Ishikawa (cell line): ENCODE results near the gene SLAMF1.

Experiments used
- CEBPB ChIP-seq: IDR thresholded peaks from 2 replicates; pipeline ENCODE4 v1.6.1; 2012
- CREB1 ChIP-seq: IDR thresholded peaks from 2 replicates; pipeline ENCODE4 v1.6.1; 2012; ENCODE audit warnings: low read depth
- EGR1 ChIP-seq: IDR thresholded peaks from 2 replicates; pipeline ENCODE4 v1.6.1; 2012
- EP300 ChIP-seq: IDR thresholded peaks from 2 replicates; pipeline ENCODE4 v1.6.1; 2012; ENCODE audit warnings: borderline replicate concordance
- RAD21 ChIP-seq: IDR thresholded peaks from 2 replicates; pipeline ENCODE4 v1.6.1; 2012; ENCODE audit warnings: low read depth
- TCF12 ChIP-seq: IDR thresholded peaks from 2 replicates; pipeline ENCODE4 v1.6.1; 2012; ENCODE audit warnings: low read depth

- TF ChIP-seq CREB1 (no peak), TCF12 (no peak), RAD21 (no peak), CEBPB (no peak), EP300 (no peak), EGR1 (no peak)
Observed at GRCh38 chr1:160634543-160635491, 12.0 kb downstream of the SLAMF1 start.
